T-helper 2 cell (primary cell): Measurements from ENCODE around the gene MICAL2.

ENCODE experiments used
- DNase-seq, 5 experiments: peaks; one replicate each; pipeline versions ENCODE4 v3.0.0 to v3.0.0-alpha.2; 2012 to 2022

MICAL2 gene

GRCh38 chr11:12174128-12174476 is 63.7 kb downstream of the MICAL2 start:
- DNase-seq = peak in 1 of 5 experiments; percentile 87

GRCh38 chr11:12174477-12175143 is 64.2 kb downstream of the MICAL2 start:
- DNase-seq = peak in 1 of 5 experiments; percentile 96

GRCh38 chr11:12175694-12176241 is 65.4 kb downstream of the MICAL2 start:
- peak in 1 of 5 experiments; percentile 89 for DNase-seq

- DNase-seq = peak in 1 of 5 experiments; percentile 70
These were observed 66.0 kb downstream of the MICAL2 start for GRCh38 chr11:12176410-12176809.

- DNase-seq = no peak
These were observed 67.4 kb downstream of the MICAL2 start for GRCh38 chr11:12177739-12178338.

GRCh38 chr11:12179019-12179418 is 68.6 kb downstream of the MICAL2 start:
- peak in 1 of 5 experiments; percentile 36 for DNase-seq

- no peak for DNase-seq
These were observed 69.1 kb downstream of the MICAL2 start for GRCh38 chr11:12179531-12179930.

GRCh38 chr11:12180257-12181205 is 70.1 kb downstream of the MICAL2 start:
- DNase-seq = no peak

- DNase-seq = no peak
These were observed 71.9 kb downstream of the MICAL2 start for GRCh38 chr11:12182302-12182675.

- DNase-seq = no peak
These were observed 72.5 kb downstream of the MICAL2 start for GRCh38 chr11:12182676-12183541.

GRCh38 chr11:12183827-12184620 is 73.6 kb downstream of the MICAL2 start:
- DNase-seq = no peak

- no peak for DNase-seq
These were observed 74.3 kb downstream of the MICAL2 start for GRCh38 chr11:12184699-12185098.

- no peak for DNase-seq
These were observed 74.8 kb downstream of the MICAL2 start for GRCh38 chr11:12185106-12185690.

- no peak for DNase-seq
These were observed 75.5 kb downstream of the MICAL2 start for GRCh38 chr11:12185914-12186313.

GRCh38 chr11:12186701-12187100 is 76.3 kb downstream of the MICAL2 start:
- DNase-seq = no peak

GRCh38 chr11:12187399-12187798 is 77.0 kb downstream of the MICAL2 start:
- DNase-seq = peak in 1 of 5 experiments; percentile 64

GRCh38 chr11:12188548-12189317 is 78.3 kb downstream of the MICAL2 start:
- DNase-seq = peak in 1 of 5 experiments; percentile 33

- peak in 3 of 5 experiments; percentile 36 to 92 (median 49) for DNase-seq
These were observed 79.3 kb downstream of the MICAL2 start for GRCh38 chr11:12189543-12190235.

- peak in 1 of 5 experiments; percentile 56 for DNase-seq
These were observed 80.1 kb downstream of the MICAL2 start for GRCh38 chr11:12190511-12190910.
